GM13977 (cell line): Measurements from ENCODE around the gene SPEG.

Experiments used
- DNase-seq: peaks from one replicate; pipeline ENCODE4 v3.0.0; 2012; ENCODE audit warnings: low spot score
- CTCF ChIP-seq: IDR thresholded peaks from 2 replicates; pipeline ENCODE4 v1.5.1; 2012; ENCODE audit warnings: mild to moderate bottlenecking, control low read depth; ENCODE audit not compliant: insufficient read depth; ENCODE audit errors: extremely low read depth, missing control alignments
- in situ Hi-C: fragments of 300-500 bp; cut with MboI; formaldehyde crosslinking; loops from one replicate; pipeline ENCODE4 v1.12.0; 2022; ENCODE audit warnings: low sequenced_read_pairs, low pct_unique_long_range_greater_than_20kb, mixed read lengths, inconsistent platforms; ENCODE audit not compliant: unreplicated experiment

SPEG gene

GRCh38 chr2:219466816-219467735, 32.4 kb downstream of the SPEG start:
- DNase-seq, result no peak
- TF ChIP-seq CTCF, result no peak
- in situ Hi-C loops, result no loop called here

- TF ChIP-seq CTCF, result no peak
- no peak for DNase-seq
- in situ Hi-C loops, result no loop called here
Measured at GRCh38 chr2:219467736-219468075, 33.1 kb downstream of the SPEG start.

- no peak for DNase-seq
- in situ Hi-C loops, result no loop called here
- no peak for TF ChIP-seq CTCF
Measured at GRCh38 chr2:219468410-219469185, 34.0 kb downstream of the SPEG start.

- no peak for DNase-seq
- in situ Hi-C loops, result no loop called here
- no peak for TF ChIP-seq CTCF
Measured at GRCh38 chr2:219469186-219469724, 34.6 kb downstream of the SPEG start.

- no peak for TF ChIP-seq CTCF
- in situ Hi-C loops, result no loop called here
- no peak for DNase-seq
Measured at GRCh38 chr2:219470429-219470828, 35.8 kb downstream of the SPEG start.

GRCh38 chr2:219471476-219472371, 37.1 kb downstream of the SPEG start:
- in situ Hi-C loops, result no loop called here
- no peak for TF ChIP-seq CTCF
- no peak for DNase-seq
